Natural killer cell (primary cell): ENCODE results near the gene KIF15. TPM values are rescaled to one million over a fixed set of nuclear protein-coding genes. Genes with fewer than 3 reads are reported as not detected.
A peak's percentile ranks its signal among the peaks of the same experiment; 100 is the strongest.

Source experiments
- ATAC-seq, 3 donors: fragments of 150-1000 bp in 2 of 3; fragments of 200-7000 bp in 1 of 3; cut with Tn5 transposase; 1 replicate in 1 of 3; 2 replicates in 2 of 3; pipeline ENCODE4 v1.10.0; 2021; ENCODE audit warnings: mild to moderate bottlenecking in 2 of 3, moderate library complexity in 2 of 3
- DNase-seq, 2 donors: peaks; one replicate each; pipeline versions ENCODE4 v3.0.0 to v3.0.0-alpha.2; 2013 to 2021; ENCODE audit warnings: mixed read lengths in 1 of 2
- H3K27ac ChIP-seq: one replicate; pipeline ENCODE4 v1.5.1; 2013; ENCODE audit warnings: mild to moderate bottlenecking, low read length
- H3K27me3 ChIP-seq: one replicate; pipeline ENCODE4 v1.6.1; 2013; ENCODE audit warnings: low read length; ENCODE audit not compliant: control insufficient read depth, insufficient read depth
- H3K36me3 ChIP-seq: one replicate; pipeline ENCODE4 v1.6.1; 2013; ENCODE audit warnings: low read length; ENCODE audit not compliant: control insufficient read depth, insufficient read depth
- H3K4me1 ChIP-seq: one replicate; pipeline ENCODE4 v1.6.1; 2013; ENCODE audit warnings: low read length; ENCODE audit not compliant: control insufficient read depth, insufficient read depth
- H3K4me3 ChIP-seq: one replicate; pipeline ENCODE4 v1.5.1; 2013; ENCODE audit warnings: low read length
- H3K9me3 ChIP-seq: one replicate; pipeline ENCODE4 v1.6.1; 2013; ENCODE audit warnings: low read length; ENCODE audit not compliant: control insufficient read depth, insufficient read depth
- H3K27ac Mint-ChIP-seq, 2 donors: one replicate each; pipeline ENCODE4 v1.8.0; 2022; ENCODE audit warnings: mild to moderate bottlenecking in 2 of 2, mixed read lengths in 2 of 2, moderate library complexity in 1 of 2
- H3K27me3 Mint-ChIP-seq, 2 donors: one replicate each; pipeline ENCODE4 v1.8.0; 2022; ENCODE audit warnings: low read depth in 2 of 2, mixed read lengths in 2 of 2
- H3K36me3 Mint-ChIP-seq: one replicate; pipeline ENCODE4 v1.8.0; 2022; ENCODE audit warnings: mixed read lengths
- H3K4me1 Mint-ChIP-seq, 2 donors: one replicate each; pipeline ENCODE4 v1.8.0; 2022; ENCODE audit warnings: mixed read lengths in 2 of 2
- H3K4me3 Mint-ChIP-seq: one replicate; pipeline ENCODE4 v1.8.0; 2022; ENCODE audit warnings: mild to moderate bottlenecking, moderate library complexity, mixed read lengths
- H3K9me3 Mint-ChIP-seq, 2 donors: one replicate each; pipeline ENCODE4 v1.8.0; 2022; ENCODE audit warnings: mixed read lengths in 2 of 2
- CTCF ChIP-seq: fragments of 200-600 bp; IDR thresholded peaks from one replicate; pipeline ENCODE4 v1.8.0; 2022; ENCODE audit warnings: antibody characterized with exemption
- WGBS: methylation state at CpG from one replicate; pipeline ENCODE4 v1.1.7; 2013; ENCODE audit warnings: missing lambda C conversion rate; ENCODE audit not compliant: insufficient coverage; 5-methylcytosine and 5-hydroxymethylcytosine counted together
- intact Hi-C: fragments of 100-400 bp; cut with micrococcal nuclease; formaldehyde crosslinking; loops from one replicate; pipeline ENCODE4 v1.14.2; 2022
- total RNA-seq, 4 donors: library from RNA; stranded (reverse); fragments of 120-200 nt in 1 of 4; gene quantifications; one replicate each; pipeline versions ENCODE4 v1.2.3 to v1.2.4, GENCODE V29; 2013 to 2022

KIF15 gene
- total RNA-seq, 3 donors from 2014 or later (not counting 1 experiment from before 2014, with no cell fraction given): 0.80 to 1.6 (median 0.99) TPM

- Mint-ChIP-seq H3K4me1 (peaks cover 33 to 47% of the 10 kb centered on the region in 2 donors), H3K27ac (peak within 1 kb of the TSS; percentile 94 to 96), H3K9me3 (no peaks in the 10 kb centered on the region), H3K4me3 (peak within 1 kb of the TSS; percentile 94), H3K36me3 (no peaks in the 10 kb centered on the region), H3K27me3 (no peaks in the 10 kb centered on the region)
- no peak for TF ChIP-seq CTCF
- Histone ChIP-seq H3K27ac (peak within 1 kb of the TSS; percentile 95), H3K4me3 (peak within 1 kb of the TSS; percentile 81), H3K36me3 (no peaks in the 10 kb centered on the region), H3K9me3 (peaks cover 3% of the 10 kb centered on the region), H3K4me1 (peaks cover 35% of the 10 kb centered on the region), H3K27me3 (no peaks in the 10 kb centered on the region)
- peak; percentile 93 to 95 (median 94) for ATAC-seq
- intact Hi-C loops: loop anchor here (1.0 to 5.0 kb wide), 5 partner anchors 100 to 524 kb away; partner anchors contain the start of genes KIAA1143, KIF15 and TCAIM
- DNase-seq: peak; percentile 92 to 95
- 2% methylated on average over 80 of the region's 91 CpGs for WGBS
Measured at GRCh38 chr3:44861412-44862225, 100.0 kb downstream of the KIF15 start, which contains the start of gene TMEM42. TMEM42 (plus strand) TSS chr3:44861912; CDS start chr3:44861925, 13 bp downstream.

- H3K27ac ChIP-seq: peak overlapping the region; percentile 91
- peaks cover 1% of the 10 kb centered on the region for H3K9me3 ChIP-seq
- intact Hi-C loops: loop anchor here (5.0 kb wide), 4 partner anchors 110 to 525 kb away; partner anchors contain the start of gene TCAIM
- TF ChIP-seq CTCF: no peak
- no peaks in the 10 kb centered on the region for H3K27me3 ChIP-seq
- H3K4me1 ChIP-seq: peaks cover 41% of the 10 kb centered on the region
- 0% methylated on average over 24 of the region's 25 CpGs for WGBS
- Mint-ChIP-seq H3K9me3 (no peaks in the 10 kb centered on the region), H3K27me3 (no peaks in the 10 kb centered on the region), H3K4me1 (peaks cover 39 to 53% of the 10 kb centered on the region in 2 donors), H3K36me3 (no peaks in the 10 kb centered on the region), H3K27ac (peak overlapping the region; percentile 94 to 96), H3K4me3 (peak overlapping the region; percentile 84)
- no peak for DNase-seq
- no peaks in the 10 kb centered on the region for H3K36me3 ChIP-seq
- H3K4me3 ChIP-seq: peak overlapping the region; percentile 81
- ATAC-seq: peak; percentile 11 to 48 (median 15)
Measured at GRCh38 chr3:44862226-44862637, 100.6 kb downstream of the KIF15 start.

- Mint-ChIP-seq H3K36me3 (no peaks in the 10 kb centered on the region), H3K27ac (peak overlapping the region; percentile 45 to 94), H3K4me3 (peak overlapping the region; percentile 28), H3K4me1 (peaks cover 42 to 54% of the 10 kb centered on the region in 2 donors), H3K27me3 (no peaks in the 10 kb centered on the region), H3K9me3 (no peaks in the 10 kb centered on the region)
- no peak for ATAC-seq
- no peaks in the 10 kb centered on the region for H3K9me3 ChIP-seq
- 73% methylated on average over 7 of the region's 7 CpGs for WGBS
- H3K4me1 ChIP-seq: peaks cover 43% of the 10 kb centered on the region
- no peaks in the 10 kb centered on the region for H3K27me3 ChIP-seq
- intact Hi-C loops: no loop called here
- H3K36me3 ChIP-seq: no peaks in the 10 kb centered on the region
- peak in 1 of 2 donors; percentile 58 for DNase-seq
- no peak overlapping the region for H3K27ac ChIP-seq
- no peak overlapping the region for H3K4me3 ChIP-seq
- TF ChIP-seq CTCF: no peak
Measured at GRCh38 chr3:44865272-44866035, 103.9 kb downstream of the KIF15 start.
